Glutamatergic neuron (in vitro differentiated cells): ENCODE data around the gene PRDM1. TPM values are rescaled to one million over a fixed set of nuclear protein-coding genes. Genes with fewer than 3 reads are reported as not detected.

Experiments
- DNase-seq: peaks from one replicate; pipeline ENCODE4 v3.0.0; 2022
- H3K27ac Mint-ChIP-seq: one replicate; pipeline ENCODE4 v1.8.0; 2020; ENCODE audit warnings: mild to moderate bottlenecking, mixed read lengths, inconsistent platforms; ENCODE audit not compliant: unreplicated experiment
- H3K27me3 Mint-ChIP-seq: one replicate; pipeline ENCODE4 v1.8.0; 2020; ENCODE audit warnings: mild to moderate bottlenecking, moderate library complexity, mixed read lengths, inconsistent platforms; ENCODE audit not compliant: unreplicated experiment
- H3K36me3 Mint-ChIP-seq: one replicate; pipeline ENCODE4 v1.8.0; 2020; ENCODE audit warnings: mild to moderate bottlenecking, mixed read lengths, inconsistent platforms; ENCODE audit not compliant: unreplicated experiment
- H3K4me1 Mint-ChIP-seq: one replicate; pipeline ENCODE4 v1.8.0; 2020; ENCODE audit warnings: mild to moderate bottlenecking, low read depth, mixed read lengths, inconsistent platforms; ENCODE audit not compliant: unreplicated experiment
- H3K4me3 Mint-ChIP-seq: one replicate; pipeline ENCODE4 v1.8.0; 2020; ENCODE audit warnings: mild to moderate bottlenecking, mixed read lengths, inconsistent platforms; ENCODE audit not compliant: unreplicated experiment
- H3K9me3 Mint-ChIP-seq: one replicate; pipeline ENCODE4 v1.8.0; 2020; ENCODE audit warnings: mild to moderate bottlenecking, moderate library complexity, mixed read lengths, inconsistent platforms; ENCODE audit not compliant: unreplicated experiment
- total RNA-seq: library from RNA; stranded (reverse); fragmentation: NEBNext Ultra II Directional; extraction: Animal tissue kit (Norgen Biotek cat#: 25700); gene quantifications from one replicate; pipeline ENCODE4 v1.2.1, GENCODE V29; 2021; ENCODE audit not compliant: unreplicated experiment
- TF ChIP-seq, protein P1 (sequence below): fragments of 200-600 bp; sonication (generic); IDR thresholded peaks from one replicate; pipeline ENCODE4 v1.5.0; 2021; ENCODE audit not compliant: partially characterized antibody, unreplicated experiment

The PRDM1 gene
- total RNA-seq, 1 donor from 2014 or later = not detected

- TF ChIP-seq, protein P1, sequence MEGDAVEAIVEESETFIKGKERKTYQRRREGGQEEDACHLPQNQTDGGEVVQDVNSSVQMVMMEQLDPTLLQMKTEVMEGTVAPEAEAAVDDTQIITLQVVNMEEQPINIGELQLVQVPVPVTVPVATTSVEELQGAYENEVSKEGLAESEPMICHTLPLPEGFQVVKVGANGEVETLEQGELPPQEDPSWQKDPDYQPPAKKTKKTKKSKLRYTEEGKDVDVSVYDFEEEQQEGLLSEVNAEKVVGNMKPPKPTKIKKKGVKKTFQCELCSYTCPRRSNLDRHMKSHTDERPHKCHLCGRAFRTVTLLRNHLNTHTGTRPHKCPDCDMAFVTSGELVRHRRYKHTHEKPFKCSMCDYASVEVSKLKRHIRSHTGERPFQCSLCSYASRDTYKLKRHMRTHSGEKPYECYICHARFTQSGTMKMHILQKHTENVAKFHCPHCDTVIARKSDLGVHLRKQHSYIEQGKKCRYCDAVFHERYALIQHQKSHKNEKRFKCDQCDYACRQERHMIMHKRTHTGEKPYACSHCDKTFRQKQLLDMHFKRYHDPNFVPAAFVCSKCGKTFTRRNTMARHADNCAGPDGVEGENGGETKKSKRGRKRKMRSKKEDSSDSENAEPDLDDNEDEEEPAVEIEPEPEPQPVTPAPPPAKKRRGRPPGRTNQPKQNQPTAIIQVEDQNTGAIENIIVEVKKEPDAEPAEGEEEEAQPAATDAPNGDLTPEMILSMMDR = no peak
- Mint-ChIP-seq H3K4me1 (peaks cover 5% of the 10 kb centered on the region), H3K4me3 (no peak overlapping the region), H3K27ac (no peak overlapping the region), H3K27me3 (peaks cover 2% of the 10 kb centered on the region), H3K9me3 (no peaks in the 10 kb centered on the region), H3K36me3 (no peaks in the 10 kb centered on the region)
- DNase-seq = no peak
These were observed 72.7 kb downstream of the PRDM1 start for GRCh38 chr6:106158816-106159215.

Other genes with a start within 250 kb of the PRDM1 start
- 24.8 TPM for gene ATG5, start 239.4 kb downstream of the PRDM1 start, total RNA-seq